ENCODE measurements around the gene PDE4B.

DNA sequence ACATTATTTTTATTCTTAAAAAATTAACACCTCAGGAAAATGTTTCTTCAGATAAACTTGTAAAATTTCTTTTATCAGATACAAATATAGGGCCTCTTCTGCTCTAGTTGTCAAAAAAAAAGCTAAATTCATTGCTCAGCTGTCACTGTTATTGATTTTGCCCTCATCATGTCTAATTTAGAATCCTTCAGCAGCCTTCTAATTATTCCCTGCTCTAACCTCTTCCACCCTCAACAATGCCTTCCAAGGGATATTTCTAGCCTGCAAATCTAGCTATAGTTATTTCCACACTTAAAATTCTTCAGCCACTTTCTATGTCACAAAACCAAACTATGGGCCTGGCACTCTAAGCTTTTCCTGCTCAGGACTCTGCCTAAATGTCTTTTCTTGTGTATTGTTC is 25.2 kb downstream of the PDE4B start:
- TF ChIP-seq, protein P1, sequence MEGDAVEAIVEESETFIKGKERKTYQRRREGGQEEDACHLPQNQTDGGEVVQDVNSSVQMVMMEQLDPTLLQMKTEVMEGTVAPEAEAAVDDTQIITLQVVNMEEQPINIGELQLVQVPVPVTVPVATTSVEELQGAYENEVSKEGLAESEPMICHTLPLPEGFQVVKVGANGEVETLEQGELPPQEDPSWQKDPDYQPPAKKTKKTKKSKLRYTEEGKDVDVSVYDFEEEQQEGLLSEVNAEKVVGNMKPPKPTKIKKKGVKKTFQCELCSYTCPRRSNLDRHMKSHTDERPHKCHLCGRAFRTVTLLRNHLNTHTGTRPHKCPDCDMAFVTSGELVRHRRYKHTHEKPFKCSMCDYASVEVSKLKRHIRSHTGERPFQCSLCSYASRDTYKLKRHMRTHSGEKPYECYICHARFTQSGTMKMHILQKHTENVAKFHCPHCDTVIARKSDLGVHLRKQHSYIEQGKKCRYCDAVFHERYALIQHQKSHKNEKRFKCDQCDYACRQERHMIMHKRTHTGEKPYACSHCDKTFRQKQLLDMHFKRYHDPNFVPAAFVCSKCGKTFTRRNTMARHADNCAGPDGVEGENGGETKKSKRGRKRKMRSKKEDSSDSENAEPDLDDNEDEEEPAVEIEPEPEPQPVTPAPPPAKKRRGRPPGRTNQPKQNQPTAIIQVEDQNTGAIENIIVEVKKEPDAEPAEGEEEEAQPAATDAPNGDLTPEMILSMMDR (CRISPR knock-in tag; IDR thresholded peaks at IDR 0.05), result no peak
- no peak for TF ChIP-seq POLR2A (IDR thresholded peaks at IDR 0.05; ENCODE audit: insufficient read depth in 1 of 2, low read depth in 2 of 2, low read length in 2 of 2)
- TF ChIP-seq KLF16 (CRISPR knock-in tag; IDR thresholded peaks at IDR 0.05), result no peak
- no peak for TF ChIP-seq SMARCE1 (IDR thresholded peaks at IDR 0.05; ENCODE audit: borderline replicate concordance)

Data from HepG2 (cell line).